Spinal cord (tissue), 10 donors: ENCODE data around the gene SPECC1. TPM values are rescaled to one million over a fixed set of nuclear protein-coding genes. Genes with fewer than 3 reads are reported as not detected.
A peak's percentile ranks its signal among the peaks of the same experiment; 100 is the strongest.

Source experiments
- DNase-seq, 6 donors: peaks; one replicate each; pipeline versions ENCODE4 v3.0.0 to v3.0.0-alpha.2; 2013 to 2015; ENCODE audit warnings: low spot score in 6 of 6, low read depth in 4 of 6
- H3K27ac ChIP-seq: one replicate; pipeline ENCODE4 v1.5.1; 2013; ENCODE audit warnings: low read depth, low read length, control low read depth
- H3K27me3 ChIP-seq: one replicate; pipeline ENCODE4 v1.6.1; 2013; ENCODE audit warnings: low read length; ENCODE audit not compliant: control insufficient read depth, insufficient read depth
- H3K36me3 ChIP-seq: one replicate; pipeline ENCODE4 v1.6.1; 2013; ENCODE audit warnings: low read length; ENCODE audit not compliant: control insufficient read depth, insufficient read depth
- H3K4me1 ChIP-seq: one replicate; pipeline ENCODE4 v1.6.1; 2013; ENCODE audit warnings: low read length; ENCODE audit not compliant: control insufficient read depth, insufficient read depth
- H3K4me3 ChIP-seq: one replicate; pipeline ENCODE4 v1.5.1; 2013; ENCODE audit warnings: low read depth, low read length, control low read depth
- H3K9me3 ChIP-seq: one replicate; pipeline ENCODE4 v1.6.1; 2013; ENCODE audit warnings: low read length; ENCODE audit not compliant: control insufficient read depth, insufficient read depth
- WGBS: methylation state at CpG from one replicate; pipeline ENCODE4 v1.1.5; 2013; ENCODE audit warnings: missing lambda C conversion rate; ENCODE audit not compliant: insufficient coverage; 5-methylcytosine and 5-hydroxymethylcytosine counted together
- polyA plus RNA-seq, 2 donors: library from polyadenylated mRNA; unstranded; fragments of 120-200 nt; gene quantifications; one replicate each; pipeline ENCODE4 v1.2.1, GENCODE V29; 2013; ENCODE audit not compliant: insufficient read length in 2 of 2
- total RNA-seq, 2 donors: library from RNA; depleted of rRNA in 1 of 2; stranded (reverse); fragments of 120-200 nt in 1 of 2; fragments of >200 nt in 1 of 2; gene quantifications; one replicate each; pipeline versions ENCODE4 v1.2.3 to v1.2.4, GENCODE V29; 2013 to 2014
- donor health status: healthy.

The SPECC1 gene
- total and polyA plus RNA-seq, 4 donors: 45.6 to 52.1 (median 49.9) TPM

- Histone ChIP-seq H3K4me1 (peaks cover 11% of the 10 kb centered on the region), H3K9me3 (no peaks in the 10 kb centered on the region), H3K4me3 (no peak overlapping the region), H3K36me3 (no peaks in the 10 kb centered on the region), H3K27me3 (no peaks in the 10 kb centered on the region), H3K27ac (no peak overlapping the region)
- peak in 2 of 6 donors; percentile 70 to 93 for DNase-seq
- WGBS: 14% methylated on average over 1 of the region's 3 CpGs
These were observed 111.7 kb downstream of the SPECC1 start for GRCh38 chr17:20120836-20121235.

- WGBS: 53% methylated on average over 10 of the region's 11 CpGs
- no peak overlapping the region for H3K4me3 ChIP-seq
- DNase-seq: peak; percentile 50 to 89 (median 68)
- H3K4me1 ChIP-seq: peaks cover 11% of the 10 kb centered on the region
- H3K36me3 ChIP-seq: no peaks in the 10 kb centered on the region
- no peaks in the 10 kb centered on the region for H3K27me3 ChIP-seq
- H3K9me3 ChIP-seq: no peaks in the 10 kb centered on the region
- H3K27ac ChIP-seq: no peak overlapping the region
These were observed 112.4 kb downstream of the SPECC1 start for GRCh38 chr17:20121359-20122253.

DNA sequence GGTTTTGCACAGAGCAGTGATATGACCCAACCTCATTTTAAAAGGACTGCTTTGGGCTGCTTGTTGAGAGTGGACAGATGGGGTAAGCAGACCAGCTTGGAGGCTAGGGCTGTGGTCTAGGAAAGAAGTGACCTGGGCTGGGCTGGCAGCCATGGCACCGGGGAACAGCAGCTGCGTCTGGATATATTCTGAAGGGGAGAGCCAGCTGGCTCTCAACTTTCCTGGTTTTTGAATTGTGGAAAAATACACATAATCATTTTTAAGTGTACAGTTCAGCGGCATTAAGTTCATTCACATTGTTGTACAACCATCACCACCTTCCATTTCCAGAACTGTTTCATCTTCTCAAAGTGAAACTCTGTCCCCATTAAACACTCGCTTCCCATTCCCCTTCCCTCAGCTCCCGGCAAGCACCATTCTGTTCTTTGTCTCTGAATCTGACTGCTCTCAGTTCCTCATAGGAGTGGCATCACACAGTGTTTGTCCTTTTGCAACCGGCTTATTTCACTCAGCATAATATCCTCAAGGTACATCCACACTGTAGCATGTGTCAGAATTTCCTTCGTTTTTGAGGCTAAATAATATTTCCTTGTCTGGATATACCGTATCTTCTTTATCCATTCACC, 113.2 kb downstream of the SPECC1 start:
- Histone ChIP-seq H3K4me3 (no peak overlapping the region), H3K36me3 (no peaks in the 10 kb centered on the region), H3K27me3 (no peaks in the 10 kb centered on the region), H3K9me3 (no peaks in the 10 kb centered on the region), H3K4me1 (peaks cover 11% of the 10 kb centered on the region), H3K27ac (no peak overlapping the region)
- 62% methylated on average over 4 of the region's 8 CpGs for WGBS
- DNase-seq: peak in 2 of 6 donors; percentile 34 to 37

- no peaks in the 10 kb centered on the region for H3K36me3 ChIP-seq
- no peak overlapping the region for H3K27ac ChIP-seq
- no peaks in the 10 kb centered on the region for H3K27me3 ChIP-seq
- H3K4me1 ChIP-seq: peaks cover 11% of the 10 kb centered on the region
- WGBS: 71% methylated on average over 2 of the region's 4 CpGs
- no peaks in the 10 kb centered on the region for H3K9me3 ChIP-seq
- H3K4me3 ChIP-seq: no peak overlapping the region
- DNase-seq: no peak
These were observed 114.0 kb downstream of the SPECC1 start for GRCh38 chr17:20123209-20123608.

- no peak overlapping the region for H3K27ac ChIP-seq
- no peaks in the 10 kb centered on the region for H3K9me3 ChIP-seq
- no peaks in the 10 kb centered on the region for H3K36me3 ChIP-seq
- H3K4me1 ChIP-seq: peaks cover 11% of the 10 kb centered on the region
- no peak overlapping the region for H3K4me3 ChIP-seq
- H3K27me3 ChIP-seq: no peaks in the 10 kb centered on the region
- 50% methylated on average over 4 of the region's 6 CpGs for WGBS
- no peak for DNase-seq
These were observed 116.6 kb downstream of the SPECC1 start for GRCh38 chr17:20125724-20126123.

GRCh38 chr17:20127360-20128035, 118.3 kb downstream of the SPECC1 start:
- no peak overlapping the region for H3K27ac ChIP-seq

GRCh38 chr17:20128036-20128667, 119.0 kb downstream of the SPECC1 start:
- WGBS: no CpG with 5 or more reads among the region's 4 CpGs
- DNase-seq: peak in 2 of 6 donors; percentile 50 to 60
- H3K27ac ChIP-seq: no peak overlapping the region
- H3K9me3 ChIP-seq: no peaks in the 10 kb centered on the region
- no peak overlapping the region for H3K4me3 ChIP-seq
- H3K4me1 ChIP-seq: no peaks in the 10 kb centered on the region
- no peaks in the 10 kb centered on the region for H3K36me3 ChIP-seq
- H3K27me3 ChIP-seq: no peaks in the 10 kb centered on the region

More at GRCh38 chr17:20127360-20128035, 118.3 kb downstream of the SPECC1 start:
- DNase-seq: no peak
- Histone ChIP-seq H3K4me3 (no peak overlapping the region), H3K36me3 (no peaks in the 10 kb centered on the region), H3K9me3 (no peaks in the 10 kb centered on the region), H3K4me1 (peaks cover under 1% of the 10 kb centered on the region), H3K27me3 (no peaks in the 10 kb centered on the region)
- 67% methylated on average over 1 of the region's 6 CpGs for WGBS

DNA sequence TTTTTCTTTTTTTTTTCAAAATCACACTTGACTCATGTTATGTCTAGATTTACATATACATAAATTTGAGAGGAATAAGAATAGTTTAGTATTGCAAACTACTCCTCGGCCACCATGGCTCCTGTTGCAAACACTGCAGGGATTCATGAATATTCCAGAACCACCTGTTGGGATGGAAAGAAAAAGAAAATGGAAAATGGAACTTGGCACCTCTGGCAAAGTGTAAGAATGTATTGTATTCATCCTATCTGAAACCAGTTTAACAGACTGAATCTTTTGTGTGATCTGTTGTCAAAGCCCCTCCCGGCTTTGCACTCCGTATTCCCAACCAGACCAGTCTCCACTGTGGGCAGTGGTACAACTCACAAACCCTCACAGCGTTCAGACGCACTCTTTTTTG, 124.4 kb downstream of the SPECC1 start:
- Histone ChIP-seq H3K4me1 (no peaks in the 10 kb centered on the region), H3K36me3 (no peaks in the 10 kb centered on the region), H3K9me3 (no peaks in the 10 kb centered on the region), H3K27ac (no peak overlapping the region), H3K27me3 (no peaks in the 10 kb centered on the region), H3K4me3 (no peak overlapping the region)
- WGBS: no CpG with 5 or more reads among the region's 5 CpGs
- DNase-seq: no peak

- DNase-seq: no peak
- 64% methylated on average over 4 of the region's 10 CpGs for WGBS
- Histone ChIP-seq H3K27ac (no peak overlapping the region), H3K4me1 (no peaks in the 10 kb centered on the region), H3K4me3 (no peak overlapping the region), H3K36me3 (no peaks in the 10 kb centered on the region), H3K27me3 (no peaks in the 10 kb centered on the region), H3K9me3 (no peaks in the 10 kb centered on the region)
These were observed 132.2 kb downstream of the SPECC1 start for GRCh38 chr17:20141198-20141972.
